ENCODE measurements around the gene HIPK1.

DNA sequence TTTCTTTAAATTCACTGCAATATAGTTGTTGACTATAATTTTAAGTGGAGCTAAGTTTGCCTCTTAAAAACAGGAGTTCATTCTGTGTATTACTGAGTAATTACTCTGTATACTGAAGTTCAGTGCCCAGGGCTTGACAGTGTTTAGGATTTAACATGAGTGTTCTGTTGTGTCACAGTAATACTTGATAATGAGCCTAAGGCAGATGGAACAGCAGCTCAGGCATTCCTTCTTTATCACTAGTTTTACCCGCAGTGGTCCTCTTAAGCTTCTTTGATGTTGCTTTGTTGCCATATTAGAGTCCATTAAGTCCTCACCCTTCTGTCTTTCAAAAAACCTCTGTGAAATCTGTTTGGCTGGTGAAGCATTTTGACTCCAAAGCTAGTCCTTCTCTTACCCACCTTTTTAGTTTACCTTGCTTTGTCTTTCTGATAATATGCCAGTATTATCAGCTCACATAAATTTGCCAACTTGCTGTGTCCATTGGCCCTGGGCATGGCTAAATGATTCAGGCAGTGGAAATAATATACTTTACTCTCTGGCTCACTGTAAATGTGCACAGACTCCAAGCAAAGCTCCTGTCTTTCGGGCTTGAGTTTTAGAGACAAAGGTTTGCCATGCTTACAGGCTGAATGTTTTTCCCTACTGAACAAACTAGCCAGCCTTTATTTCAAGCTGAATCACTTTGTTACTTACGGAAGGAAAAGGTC is 17.7 kb downstream of the HIPK1 start:
- TF ChIP-seq, protein P1, sequence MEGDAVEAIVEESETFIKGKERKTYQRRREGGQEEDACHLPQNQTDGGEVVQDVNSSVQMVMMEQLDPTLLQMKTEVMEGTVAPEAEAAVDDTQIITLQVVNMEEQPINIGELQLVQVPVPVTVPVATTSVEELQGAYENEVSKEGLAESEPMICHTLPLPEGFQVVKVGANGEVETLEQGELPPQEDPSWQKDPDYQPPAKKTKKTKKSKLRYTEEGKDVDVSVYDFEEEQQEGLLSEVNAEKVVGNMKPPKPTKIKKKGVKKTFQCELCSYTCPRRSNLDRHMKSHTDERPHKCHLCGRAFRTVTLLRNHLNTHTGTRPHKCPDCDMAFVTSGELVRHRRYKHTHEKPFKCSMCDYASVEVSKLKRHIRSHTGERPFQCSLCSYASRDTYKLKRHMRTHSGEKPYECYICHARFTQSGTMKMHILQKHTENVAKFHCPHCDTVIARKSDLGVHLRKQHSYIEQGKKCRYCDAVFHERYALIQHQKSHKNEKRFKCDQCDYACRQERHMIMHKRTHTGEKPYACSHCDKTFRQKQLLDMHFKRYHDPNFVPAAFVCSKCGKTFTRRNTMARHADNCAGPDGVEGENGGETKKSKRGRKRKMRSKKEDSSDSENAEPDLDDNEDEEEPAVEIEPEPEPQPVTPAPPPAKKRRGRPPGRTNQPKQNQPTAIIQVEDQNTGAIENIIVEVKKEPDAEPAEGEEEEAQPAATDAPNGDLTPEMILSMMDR (IDR thresholded peaks at IDR 0.05), result no peak
- no peak for TF ChIP-seq POLR2A (IDR thresholded peaks at IDR 0.05)

Measured in suprapubic skin (tissue), 3 donors.